Upper lobe of left lung (tissue), 4 donors: Measurements from ENCODE around the gene FOXO1.

Source experiments
- POLR2A ChIP-seq, 4 donors: fragments of 450-650 bp; IDR thresholded peaks; one replicate each; pipeline ENCODE4 v1.5.1; 2016 to 2017; ENCODE audit warnings: antibody characterized with exemption in 4 of 4, mild to moderate bottlenecking in 2 of 4
- TF ChIP-seq, protein P1 (sequence below), 6 experiments: fragments of 450-650 bp in 4 of 6; fragments of 200-600 bp in 2 of 6; sonication (generic) in 2 of 6; IDR thresholded peaks; one replicate each; pipeline ENCODE4 v1.5.1; 2016 to 2019; ENCODE audit warnings: antibody characterized with exemption in 6 of 6

DNA sequence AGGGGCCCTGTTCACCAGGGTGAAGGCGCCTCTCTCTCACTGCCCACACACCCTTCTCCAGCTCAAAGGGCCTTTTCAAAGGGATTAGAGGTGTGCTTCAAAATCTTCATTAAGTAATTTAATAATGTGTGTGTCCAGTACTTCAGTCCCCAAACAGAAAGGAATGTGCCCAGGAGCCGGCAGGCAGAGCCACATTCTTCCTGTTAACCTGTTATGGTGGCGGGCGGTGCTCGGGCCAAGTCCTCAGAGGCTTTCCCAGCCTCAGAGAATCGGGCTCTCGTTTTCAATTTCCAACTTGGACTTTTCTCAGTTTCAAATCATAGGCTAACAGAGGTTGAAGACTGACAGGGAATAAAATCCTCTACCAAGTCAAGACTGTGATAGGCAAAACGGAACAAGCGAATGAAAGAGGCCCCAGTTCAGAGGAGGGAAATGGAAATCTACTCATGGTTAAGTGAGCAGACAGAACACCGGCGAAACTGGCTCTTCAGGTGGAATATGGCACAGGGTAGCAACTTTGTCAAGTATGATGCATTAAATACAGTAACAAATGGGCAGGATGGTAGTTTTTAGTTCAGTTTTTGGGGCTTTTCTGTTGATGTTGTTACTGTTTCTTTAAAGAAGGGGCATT is 68.6 kb downstream of the FOXO1 start:
- TF ChIP-seq, protein P1, sequence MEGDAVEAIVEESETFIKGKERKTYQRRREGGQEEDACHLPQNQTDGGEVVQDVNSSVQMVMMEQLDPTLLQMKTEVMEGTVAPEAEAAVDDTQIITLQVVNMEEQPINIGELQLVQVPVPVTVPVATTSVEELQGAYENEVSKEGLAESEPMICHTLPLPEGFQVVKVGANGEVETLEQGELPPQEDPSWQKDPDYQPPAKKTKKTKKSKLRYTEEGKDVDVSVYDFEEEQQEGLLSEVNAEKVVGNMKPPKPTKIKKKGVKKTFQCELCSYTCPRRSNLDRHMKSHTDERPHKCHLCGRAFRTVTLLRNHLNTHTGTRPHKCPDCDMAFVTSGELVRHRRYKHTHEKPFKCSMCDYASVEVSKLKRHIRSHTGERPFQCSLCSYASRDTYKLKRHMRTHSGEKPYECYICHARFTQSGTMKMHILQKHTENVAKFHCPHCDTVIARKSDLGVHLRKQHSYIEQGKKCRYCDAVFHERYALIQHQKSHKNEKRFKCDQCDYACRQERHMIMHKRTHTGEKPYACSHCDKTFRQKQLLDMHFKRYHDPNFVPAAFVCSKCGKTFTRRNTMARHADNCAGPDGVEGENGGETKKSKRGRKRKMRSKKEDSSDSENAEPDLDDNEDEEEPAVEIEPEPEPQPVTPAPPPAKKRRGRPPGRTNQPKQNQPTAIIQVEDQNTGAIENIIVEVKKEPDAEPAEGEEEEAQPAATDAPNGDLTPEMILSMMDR (IDR thresholded peaks at IDR 0.05): no peak
- no peak for TF ChIP-seq POLR2A (IDR thresholded peaks at IDR 0.05)
